ENCODE data around the gene GASK1A. TPM values are rescaled to one million over a fixed set of nuclear protein-coding genes. Genes with fewer than 3 reads are reported as not detected.

The GASK1A gene
- total RNA-seq, 1 donor from 2014 or later = 0.72 TPM

GRCh38 chr3:42988097-42988496, 9.0 kb downstream of the GASK1A start:
- Mint-ChIP-seq H3K4me3 (ENCODE audit: unreplicated experiment) (no peak overlapping the region), H3K9me3 (ENCODE audit: unreplicated experiment) (no peaks in the 10 kb centered on the region), H3K27ac (ENCODE audit: unreplicated experiment) (no peak overlapping the region), H3K27me3 (ENCODE audit: unreplicated experiment) (peaks cover 3% of the 10 kb centered on the region), H3K4me1 (ENCODE audit: unreplicated experiment) (no peaks in the 10 kb centered on the region), H3K36me3 (ENCODE audit: low read depth, unreplicated experiment) (no peaks in the 10 kb centered on the region)
- no peak for TF ChIP-seq CTCF (IDR thresholded peaks at IDR 0.05; ENCODE audit: unreplicated experiment)
- no peak for DNase-seq (ENCODE audit: low spot score)

- no peak for TF ChIP-seq CTCF (IDR thresholded peaks at IDR 0.05; ENCODE audit: unreplicated experiment)
- Mint-ChIP-seq H3K4me1 (ENCODE audit: unreplicated experiment) (no peaks in the 10 kb centered on the region), H3K4me3 (ENCODE audit: unreplicated experiment) (no peak overlapping the region), H3K27ac (ENCODE audit: unreplicated experiment) (no peak overlapping the region), H3K27me3 (ENCODE audit: unreplicated experiment) (peaks cover 3% of the 10 kb centered on the region), H3K36me3 (ENCODE audit: low read depth, unreplicated experiment) (no peaks in the 10 kb centered on the region), H3K9me3 (ENCODE audit: unreplicated experiment) (no peaks in the 10 kb centered on the region)
- no peak for DNase-seq (ENCODE audit: low spot score)
Observed at GRCh38 chr3:42988566-42988965, 9.5 kb downstream of the GASK1A start.

GRCh38 chr3:42991341-42992315, 12.5 kb downstream of the GASK1A start:
- H3K4me1 Mint-ChIP-seq (ENCODE audit: unreplicated experiment) = no peaks in the 10 kb centered on the region

GRCh38 chr3:42994595-42994994, 15.5 kb downstream of the GASK1A start:
- no peaks in the 10 kb centered on the region for H3K27me3 Mint-ChIP-seq (ENCODE audit: unreplicated experiment)
- no peak for TF ChIP-seq CTCF (IDR thresholded peaks at IDR 0.05; ENCODE audit: unreplicated experiment)
- no peak overlapping the region for H3K27ac Mint-ChIP-seq (ENCODE audit: unreplicated experiment)
- no peaks in the 10 kb centered on the region for H3K36me3 Mint-ChIP-seq (ENCODE audit: low read depth, unreplicated experiment)
- H3K9me3 Mint-ChIP-seq (ENCODE audit: unreplicated experiment) = no peaks in the 10 kb centered on the region
- DNase-seq (ENCODE audit: low spot score) = no peak
- H3K4me1 Mint-ChIP-seq (ENCODE audit: unreplicated experiment) = no peaks in the 10 kb centered on the region
- no peak overlapping the region for H3K4me3 Mint-ChIP-seq (ENCODE audit: unreplicated experiment)

More at GRCh38 chr3:42991341-42992315, 12.5 kb downstream of the GASK1A start:
- no peaks in the 10 kb centered on the region for H3K36me3 Mint-ChIP-seq (ENCODE audit: low read depth, unreplicated experiment)
- no peak for TF ChIP-seq CTCF (IDR thresholded peaks at IDR 0.05; ENCODE audit: unreplicated experiment)
- DNase-seq (ENCODE audit: low spot score) = no peak
- no peak overlapping the region for H3K27ac Mint-ChIP-seq (ENCODE audit: unreplicated experiment)
- H3K27me3 Mint-ChIP-seq (ENCODE audit: unreplicated experiment) = peaks cover 3% of the 10 kb centered on the region
- H3K9me3 Mint-ChIP-seq (ENCODE audit: unreplicated experiment) = no peaks in the 10 kb centered on the region
- no peak overlapping the region for H3K4me3 Mint-ChIP-seq (ENCODE audit: unreplicated experiment)

- H3K27me3 Mint-ChIP-seq (ENCODE audit: unreplicated experiment) = no peaks in the 10 kb centered on the region
- no peaks in the 10 kb centered on the region for H3K4me1 Mint-ChIP-seq (ENCODE audit: unreplicated experiment)
- no peaks in the 10 kb centered on the region for H3K9me3 Mint-ChIP-seq (ENCODE audit: unreplicated experiment)
- DNase-seq (ENCODE audit: low spot score) = no peak
- H3K36me3 Mint-ChIP-seq (ENCODE audit: low read depth, unreplicated experiment) = no peaks in the 10 kb centered on the region
- TF ChIP-seq CTCF (IDR thresholded peaks at IDR 0.05; ENCODE audit: unreplicated experiment) = no peak
- H3K4me3 Mint-ChIP-seq (ENCODE audit: unreplicated experiment) = no peak overlapping the region
- no peak overlapping the region for H3K27ac Mint-ChIP-seq (ENCODE audit: unreplicated experiment)
Observed at GRCh38 chr3:42996021-42996420, 16.9 kb downstream of the GASK1A start.
